GM23338 (cell line): Measurements from ENCODE around the gene USP36. TPM values are rescaled to one million over a fixed set of nuclear protein-coding genes. Genes with fewer than 3 reads are reported as not detected.

Experiments used
- ATAC-seq: fragments of 200-7000 bp; cut with Tn5 transposase; 3 replicates; pipeline ENCODE4 v1.9.1; 2020
- DNase-seq: peaks from one replicate; pipeline ENCODE4 v3.0.0-alpha.2; 2015; ENCODE audit warnings: low spot score
- H2AFZ ChIP-seq: fragments of 200-600 bp; sonication (generic); 2 replicates; pipeline ENCODE4 v1.8.0; 2016; ENCODE audit warnings: antibody characterized with exemption, mild to moderate bottlenecking, moderate library complexity
- H3F3A ChIP-seq: fragments of 200-600 bp; sonication (generic); replicated peaks from 2 replicates; pipeline ENCODE4 v1.8.0; 2017; ENCODE audit warnings: antibody characterized with exemption, mixed run types, low read depth
- H3K27ac ChIP-seq: fragments of 200-600 bp; sonication (generic); 2 replicates; pipeline ENCODE4 v1.6.1; 2016; ENCODE audit warnings: low read depth
- H3K27me3 ChIP-seq: fragments of 200-600 bp; sonication (generic); 2 replicates; pipeline ENCODE4 v1.8.0; 2016; ENCODE audit warnings: mild to moderate bottlenecking, mixed run types, moderate library complexity; ENCODE audit not compliant: insufficient read depth
- H3K36me3 ChIP-seq: fragments of 200-600 bp; sonication (generic); 2 replicates; pipeline ENCODE4 v1.8.0; 2016; ENCODE audit warnings: mild to moderate bottlenecking; ENCODE audit not compliant: insufficient read depth
- H3K4me1 ChIP-seq: fragments of 200-600 bp; sonication (generic); 2 replicates; pipeline ENCODE4 v1.8.0; 2016; ENCODE audit warnings: mild to moderate bottlenecking, moderate library complexity; ENCODE audit not compliant: insufficient read depth
- H3K4me2 ChIP-seq: fragments of 200-600 bp; sonication (generic); 2 replicates; pipeline ENCODE4 v1.7.1; 2017; ENCODE audit warnings: mixed run types
- H3K4me3 ChIP-seq: fragments of 200-600 bp; sonication (generic); 2 replicates; pipeline ENCODE4 v1.6.1; 2016; ENCODE audit warnings: mixed run types
- H3K79me2 ChIP-seq: fragments of 200-600 bp; sonication (generic); replicated peaks from 2 replicates; pipeline ENCODE4 v1.8.0; 2017; ENCODE audit warnings: mild to moderate bottlenecking; ENCODE audit not compliant: insufficient read depth
- H3K9me2 ChIP-seq: fragments of 200-600 bp; sonication (generic); 2 replicates; pipeline ENCODE4 v1.8.0; 2017; ENCODE audit not compliant: insufficient read depth
- H4K20me1 ChIP-seq: fragments of 200-600 bp; sonication (generic); replicated peaks from 2 replicates; pipeline ENCODE4 v1.8.0; 2017; ENCODE audit warnings: mild to moderate bottlenecking; ENCODE audit not compliant: insufficient read depth
- H3K27ac Mint-ChIP-seq: 2 replicates; pipeline ENCODE4 v1.8.0; 2020; ENCODE audit warnings: inconsistent platforms, mild to moderate bottlenecking, moderate library complexity, mixed read lengths
- H3K27me3 Mint-ChIP-seq: 3 replicates; pipeline ENCODE4 v1.8.0; 2022; ENCODE audit warnings: low read depth, mild to moderate bottlenecking, moderate library complexity, mixed read lengths, inconsistent platforms; ENCODE audit not compliant: insufficient read depth, poor library complexity
- H3K36me3 Mint-ChIP-seq: 3 replicates; pipeline ENCODE4 v1.8.0; 2021; ENCODE audit warnings: low read depth, mild to moderate bottlenecking, inconsistent platforms, moderate library complexity, mixed read lengths
- H3K4me1 Mint-ChIP-seq: 3 replicates; pipeline ENCODE4 v1.8.0; 2020; ENCODE audit warnings: mild to moderate bottlenecking, inconsistent platforms, mixed read lengths
- H3K4me3 Mint-ChIP-seq: 3 replicates; pipeline ENCODE4 v1.8.0; 2021; ENCODE audit warnings: moderate library complexity, mild to moderate bottlenecking, inconsistent platforms, mixed read lengths
- H3K9me3 Mint-ChIP-seq: 3 replicates; pipeline ENCODE4 v1.8.0; 2020; ENCODE audit warnings: moderate library complexity, mild to moderate bottlenecking, inconsistent platforms, mixed read lengths
- CREB1 ChIP-seq: fragments of 250-450 bp; sonication (Bioruptor Pico); IDR thresholded peaks from 2 replicates; pipeline ENCODE4 v1.5.0; 2020; ENCODE audit warnings: low read depth, mild to moderate bottlenecking, moderate library complexity
- CTCF ChIP-seq, 2 experiments: fragments of 200-600 bp in 1 of 2; sonication (generic) in 1 of 2; conservative IDR thresholded peaks; 2 replicates each; pipeline versions ENCODE4 v1.5.1 to v1.6.1; 2016 to 2017; ENCODE audit warnings: antibody characterized with exemption in 2 of 2, low read depth in 2 of 2, mild to moderate bottlenecking in 2 of 2, moderate library complexity in 1 of 2
- ETS1 ChIP-seq: IDR thresholded peaks from 2 replicates; pipeline ENCODE4 v1.6.1; 2016; ENCODE audit warnings: antibody characterized with exemption
- EZH2 ChIP-seq: fragments of 200-600 bp; sonication (generic); IDR thresholded peaks from one replicate; pipeline ENCODE4 v1.8.0; 2017; ENCODE audit warnings: antibody characterized with exemption, mild to moderate bottlenecking, low read depth; ENCODE audit not compliant: unreplicated experiment
- JUNB ChIP-seq: IDR thresholded peaks from one replicate; pipeline ENCODE4 v1.6.1; 2016; ENCODE audit warnings: antibody characterized with exemption; ENCODE audit not compliant: unreplicated experiment
- NANOG ChIP-seq: IDR thresholded peaks from 2 replicates; pipeline ENCODE4 v1.6.1; 2016; ENCODE audit warnings: antibody characterized with exemption, borderline replicate concordance
- POLR2AphosphoS5 ChIP-seq: IDR thresholded peaks from 2 replicates; pipeline ENCODE4 v1.6.1; 2016; ENCODE audit warnings: antibody characterized with exemption, low read depth
- REST ChIP-seq: IDR thresholded peaks from one replicate; pipeline ENCODE4 v1.6.1; 2018; ENCODE audit warnings: antibody characterized with exemption; ENCODE audit not compliant: unreplicated experiment
- STAT1 ChIP-seq: IDR thresholded peaks from one replicate; pipeline ENCODE4 v1.6.1; 2016; ENCODE audit warnings: antibody characterized with exemption; ENCODE audit not compliant: unreplicated experiment
- ZNF331 ChIP-seq: fragments of 250-450 bp; sonication (Bioruptor Pico); IDR thresholded peaks from 2 replicates; pipeline ENCODE4 v1.5.0; 2020; ENCODE audit warnings: low read depth, mild to moderate bottlenecking, moderate library complexity
- polyA plus RNA-seq: library from polyadenylated mRNA; unstranded; fragments of >200 nt; fragmentation: Nextera tagmentation; extraction: Ambion mirVana; gene quantifications from 2 replicates; pipeline ENCODE4 v1.2.1, GENCODE V29; 2016
- total RNA-seq: library from RNA; depleted of rRNA; stranded (reverse); fragments of >200 nt; shearing (Covaris generic); gene quantifications from 2 replicates; pipeline ENCODE4 v1.2.3, GENCODE V29; 2014

Gene USP36
- total and polyA plus RNA-seq, 2 experiments from 2014 or later: 36.2 to 55.5 TPM

- DNase-seq (no peak), ATAC-seq (no peak)
- no peak overlapping the region for H3K27ac Mint-ChIP-seq
- Histone ChIP-seq H3K4me3 (no peak overlapping the region), H2AFZ (no peak overlapping the region), H3K36me3 (no peaks in the 10 kb centered on the region; the same call in 1 of the 2 replicates), H3F3A (no peaks in the 10 kb centered on the region), H3K9me2 (no peaks in the 10 kb centered on the region), H3K79me2 (no peaks in the 10 kb centered on the region), H3K4me1 (peaks cover 6% of the 10 kb centered on the region), H3K27me3 (no peaks in the 10 kb centered on the region), H3K27ac (no peak overlapping the region), H4K20me1 (no peaks in the 10 kb centered on the region), H3K4me2 (no peak overlapping the region)
- H3K4me3 Mint-ChIP-seq: no peak overlapping the region
- peaks cover 7% of the 10 kb centered on the region; the same call in 2 of the 3 replicates for H3K4me1 Mint-ChIP-seq
- no peak for TF ChIP-seq STAT1
- no peak for TF ChIP-seq CTCF (conservative IDR thresholded peaks at IDR 0.05; ENCODE audit: low read depth in 2 of 2)
- no peak for TF ChIP-seq CREB1 (CRISPR knock-in tag)
- no peak for TF ChIP-seq NANOG
- TF ChIP-seq JUNB: no peak
- no peak for TF ChIP-seq POLR2AphosphoS5
- TF ChIP-seq EZH2: no peak
- TF ChIP-seq REST: no peak
- H3K27me3 Mint-ChIP-seq: peaks cover 4% of the 10 kb centered on the region
- H3K36me3 Mint-ChIP-seq: peaks cover 22% of the 10 kb centered on the region
- no peaks in the 10 kb centered on the region for H3K9me3 Mint-ChIP-seq
Measured at GRCh38 chr17:78789663-78790181, 50.9 kb downstream of the USP36 start.

GRCh38 chr17:78789149-78789662 lies 51.4 kb downstream of the USP36 start:
- H3K79me2 ChIP-seq: no peaks in the 10 kb centered on the region
- no peaks in the 10 kb centered on the region for H3K27me3 ChIP-seq
- no peaks in the 10 kb centered on the region for H3K9me2 ChIP-seq
- Mint-ChIP-seq H3K27ac (no peak overlapping the region), H3K27me3 (peaks cover 4% of the 10 kb centered on the region), H3K4me1 (peaks cover 7% of the 10 kb centered on the region; the same call in 2 of the 3 replicates), H3K36me3 (peaks cover 18% of the 10 kb centered on the region), H3K9me3 (no peaks in the 10 kb centered on the region), H3K4me3 (no peak overlapping the region)
- no peak overlapping the region for H3K4me2 ChIP-seq
- no peaks in the 10 kb centered on the region for H4K20me1 ChIP-seq
- H2AFZ ChIP-seq: no peak overlapping the region
- no peaks in the 10 kb centered on the region for H3F3A ChIP-seq
- H3K36me3 ChIP-seq: no peaks in the 10 kb centered on the region; the same call in 1 of the 2 replicates
- ATAC-seq: no peak
- no peak for DNase-seq
- H3K4me1 ChIP-seq: peaks cover 6% of the 10 kb centered on the region
- no peak overlapping the region for H3K27ac ChIP-seq
- H3K4me3 ChIP-seq: no peak overlapping the region
- TF ChIP-seq NANOG: no peak
- TF ChIP-seq ZNF331 (CRISPR knock-in tag): no peak
- TF ChIP-seq CREB1 (CRISPR knock-in tag): no peak
- no peak for TF ChIP-seq POLR2AphosphoS5
- TF ChIP-seq EZH2: no peak
- TF ChIP-seq ETS1: no peak
